IgD-negative memory B cell (primary cell): Measurements from ENCODE around the gene DOP1A. TPM values are rescaled to one million over a fixed set of nuclear protein-coding genes. Genes with fewer than 3 reads are reported as not detected.

Experiments
- H3K27ac Mint-ChIP-seq, 3 donors: one replicate each; pipeline ENCODE4 v1.8.0; 2020 to 2022; ENCODE audit warnings: mild to moderate bottlenecking in 3 of 3, mixed read lengths in 3 of 3, moderate library complexity in 1 of 3
- H3K27me3 Mint-ChIP-seq: one replicate; pipeline ENCODE4 v1.8.0; 2021; ENCODE audit warnings: mixed read lengths
- H3K36me3 Mint-ChIP-seq: one replicate; pipeline ENCODE4 v1.8.0; 2020; ENCODE audit warnings: mild to moderate bottlenecking, mixed read lengths
- H3K4me1 Mint-ChIP-seq, 3 donors: one replicate each; pipeline ENCODE4 v1.8.0; 2020 to 2022; ENCODE audit warnings: mixed read lengths in 3 of 3, mild to moderate bottlenecking in 1 of 3
- H3K4me3 Mint-ChIP-seq, 4 donors: one replicate each; pipeline ENCODE4 v1.8.0; 2020 to 2022; ENCODE audit warnings: mild to moderate bottlenecking in 4 of 4, mixed read lengths in 4 of 4, moderate library complexity in 3 of 4
- H3K9me3 Mint-ChIP-seq, 3 donors: one replicate each; pipeline ENCODE4 v1.8.0; 2020 to 2021; ENCODE audit warnings: mixed read lengths in 3 of 3, mild to moderate bottlenecking in 1 of 3
- polyA plus RNA-seq: library from polyadenylated mRNA; unstranded; fragments of 300-500 nt; fragmentation: Illumina TruSeq; gene quantifications from one replicate; pipeline ENCODE4 v1.2.3, GENCODE V29; 2021

Gene DOP1A
- polyA plus RNA-seq, 1 donor from 2014 or later, result 4.9 TPM

DNA sequence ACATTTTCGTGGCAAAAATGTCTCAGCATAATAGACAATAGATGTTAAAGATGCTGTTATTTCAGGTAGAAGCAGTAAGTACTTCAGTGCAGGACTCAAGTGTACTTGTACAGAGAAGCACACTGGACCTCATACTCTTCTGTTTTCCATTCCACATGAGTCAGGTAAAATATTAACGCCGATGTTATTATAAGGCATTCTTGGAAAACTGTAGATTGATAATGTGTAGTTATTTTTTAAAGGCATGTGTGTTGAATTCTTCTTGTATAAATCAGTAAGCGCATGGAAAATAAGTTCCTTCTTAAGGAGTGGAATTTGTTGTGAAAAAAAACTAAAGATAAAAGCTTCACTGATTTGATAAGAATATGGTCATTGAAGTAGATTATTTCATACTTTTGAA, 45.8 kb downstream of the DOP1A start:
- H3K27me3 Mint-ChIP-seq, result no peaks in the 10 kb centered on the region
- H3K36me3 Mint-ChIP-seq, result peaks cover 21% of the 10 kb centered on the region
- no peak overlapping the region for H3K4me3 Mint-ChIP-seq
- no peaks in the 10 kb centered on the region for H3K9me3 Mint-ChIP-seq
- H3K27ac Mint-ChIP-seq, result no peak overlapping the region
- peaks cover 8 to 10% (median 8%) of the 10 kb centered on the region in 3 donors for H3K4me1 Mint-ChIP-seq

DNA sequence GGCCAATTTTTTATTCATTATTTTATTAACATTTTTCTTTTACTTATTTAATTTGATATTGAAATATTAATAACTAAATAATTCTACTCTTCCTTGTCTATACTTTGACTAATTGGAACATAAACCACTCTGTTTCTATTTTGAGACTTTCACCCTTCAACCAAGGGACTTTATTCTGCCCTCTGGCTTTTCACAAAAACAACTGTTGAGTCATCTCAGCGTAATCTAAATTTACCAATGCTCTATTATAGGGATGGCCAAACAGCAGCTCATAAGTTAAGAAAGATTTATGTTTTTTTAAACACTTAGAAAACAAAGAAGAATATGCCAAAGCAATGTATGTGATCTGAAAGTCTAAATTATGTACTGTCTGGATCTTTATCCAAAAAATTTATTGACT, 46.7 kb downstream of the DOP1A start:
- Mint-ChIP-seq H3K36me3 (peaks cover 15% of the 10 kb centered on the region), H3K27me3 (no peaks in the 10 kb centered on the region), H3K4me3 (no peak overlapping the region), H3K9me3 (no peaks in the 10 kb centered on the region), H3K27ac (peak overlapping the region in 1 of 3 donors; percentile 47), H3K4me1 (peaks cover 7 to 10% (median 8%) of the 10 kb centered on the region in 3 donors)

DNA sequence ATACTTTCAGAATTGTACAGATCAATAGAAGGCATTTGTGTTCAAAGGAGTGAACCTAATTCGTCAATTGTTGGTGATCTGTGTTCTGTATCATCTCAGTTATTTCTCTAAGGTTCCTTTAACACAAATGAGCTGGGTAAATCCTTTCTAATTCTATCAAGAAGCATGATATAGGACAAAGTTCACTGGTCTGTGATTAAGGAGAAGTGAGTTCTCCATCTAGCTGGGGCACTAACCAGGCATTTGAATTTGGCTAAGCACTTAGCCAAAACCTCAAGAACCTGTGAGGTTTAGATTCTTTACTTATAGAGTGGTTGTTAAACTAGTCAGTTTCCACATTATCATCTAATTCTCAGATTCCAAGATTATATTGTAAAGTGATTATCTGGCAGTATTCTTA, 50.3 kb downstream of the DOP1A start:
- no peak overlapping the region for H3K27ac Mint-ChIP-seq
- H3K4me1 Mint-ChIP-seq, result no peaks in the 10 kb centered on the region
- H3K36me3 Mint-ChIP-seq, result peaks cover 6% of the 10 kb centered on the region
- H3K27me3 Mint-ChIP-seq, result no peaks in the 10 kb centered on the region
- H3K4me3 Mint-ChIP-seq, result no peak overlapping the region
- no peaks in the 10 kb centered on the region for H3K9me3 Mint-ChIP-seq

DNA sequence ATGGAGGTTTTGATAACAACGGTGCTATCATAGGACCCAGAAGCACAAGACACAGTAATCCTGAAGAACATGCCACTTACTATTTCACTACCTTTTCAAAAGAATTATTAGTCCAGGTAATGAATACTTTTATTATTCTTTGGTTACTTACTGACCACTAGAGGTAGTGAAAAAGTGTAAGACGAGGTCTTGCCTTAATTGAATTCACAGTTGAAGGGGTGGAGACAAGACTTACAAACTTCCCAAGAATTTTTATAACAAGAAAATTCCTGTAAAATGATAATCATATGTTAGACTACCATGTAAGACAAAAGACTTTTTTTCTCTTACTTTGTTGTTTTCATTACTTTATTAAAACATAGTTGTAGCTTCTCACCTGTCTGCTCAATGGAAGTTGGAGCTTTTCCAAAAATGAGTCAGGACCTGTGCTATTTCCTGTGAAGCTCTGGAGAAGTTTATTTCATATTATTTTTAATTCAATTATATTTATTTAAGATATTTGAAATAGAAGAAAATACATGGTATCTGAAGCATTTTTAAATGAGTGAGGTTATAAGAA, 52.4 kb downstream of the DOP1A start:
- H3K36me3 Mint-ChIP-seq, result peaks cover 2% of the 10 kb centered on the region
- no peaks in the 10 kb centered on the region for H3K27me3 Mint-ChIP-seq
- no peak overlapping the region for H3K27ac Mint-ChIP-seq
- H3K4me3 Mint-ChIP-seq, result no peak overlapping the region
- no peaks in the 10 kb centered on the region for H3K9me3 Mint-ChIP-seq
- no peaks in the 10 kb centered on the region for H3K4me1 Mint-ChIP-seq

DNA sequence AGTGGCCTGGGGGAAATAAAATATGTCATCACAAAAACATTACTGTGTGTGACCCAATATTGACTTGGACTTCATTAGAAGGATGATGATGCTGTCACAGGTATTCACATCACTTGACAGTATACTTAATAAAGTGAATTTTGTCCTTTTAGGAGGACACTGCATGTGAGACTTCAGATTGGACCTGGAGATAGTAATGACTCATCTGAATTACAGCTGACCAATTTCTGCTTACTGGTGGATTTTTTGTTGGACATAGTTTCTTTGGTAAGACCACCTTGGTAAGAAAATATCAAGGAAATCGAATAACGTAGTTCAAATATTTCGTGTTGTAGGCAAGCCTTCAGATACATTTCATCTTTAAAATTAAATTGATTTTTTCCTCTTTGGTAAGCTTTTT, 57.1 kb downstream of the DOP1A start:
- peak overlapping the region in 2 of 3 donors; percentile 53 to 75 for H3K27ac Mint-ChIP-seq
- H3K4me3 Mint-ChIP-seq, result no peak overlapping the region
- no peaks in the 10 kb centered on the region for H3K4me1 Mint-ChIP-seq
- no peaks in the 10 kb centered on the region for H3K27me3 Mint-ChIP-seq
- no peaks in the 10 kb centered on the region for H3K9me3 Mint-ChIP-seq
- peaks cover 6% of the 10 kb centered on the region for H3K36me3 Mint-ChIP-seq

DNA sequence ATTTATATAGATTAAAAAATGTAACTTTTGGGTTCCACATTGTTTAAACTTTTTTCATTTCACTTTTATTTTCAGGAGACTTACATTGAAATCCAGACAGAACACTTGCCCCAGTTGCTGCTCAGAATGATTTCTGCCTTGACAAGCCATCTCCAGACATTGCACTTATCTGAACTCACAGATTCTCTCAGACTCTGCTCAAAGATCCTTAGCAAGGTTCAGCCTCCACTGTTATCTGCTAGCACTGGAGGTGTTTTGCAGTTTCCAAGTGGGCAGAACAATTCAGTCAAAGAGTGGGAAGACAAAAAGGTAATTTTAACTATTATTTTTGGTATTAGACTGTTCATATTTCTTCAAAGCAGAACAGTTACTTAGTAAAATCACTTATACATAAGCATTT, 58.0 kb downstream of the DOP1A start:
- Mint-ChIP-seq H3K4me3 (no peak overlapping the region), H3K9me3 (no peaks in the 10 kb centered on the region), H3K36me3 (peaks cover 6% of the 10 kb centered on the region), H3K27ac (no peak overlapping the region), H3K4me1 (no peaks in the 10 kb centered on the region), H3K27me3 (no peaks in the 10 kb centered on the region)

- Mint-ChIP-seq H3K36me3 (peaks cover 6% of the 10 kb centered on the region), H3K27me3 (no peaks in the 10 kb centered on the region), H3K27ac (no peak overlapping the region), H3K4me3 (no peak overlapping the region), H3K4me1 (no peaks in the 10 kb centered on the region), H3K9me3 (no peaks in the 10 kb centered on the region)
Measured at GRCh38 chr6:83126223-83126622, 58.8 kb downstream of the DOP1A start.

DNA sequence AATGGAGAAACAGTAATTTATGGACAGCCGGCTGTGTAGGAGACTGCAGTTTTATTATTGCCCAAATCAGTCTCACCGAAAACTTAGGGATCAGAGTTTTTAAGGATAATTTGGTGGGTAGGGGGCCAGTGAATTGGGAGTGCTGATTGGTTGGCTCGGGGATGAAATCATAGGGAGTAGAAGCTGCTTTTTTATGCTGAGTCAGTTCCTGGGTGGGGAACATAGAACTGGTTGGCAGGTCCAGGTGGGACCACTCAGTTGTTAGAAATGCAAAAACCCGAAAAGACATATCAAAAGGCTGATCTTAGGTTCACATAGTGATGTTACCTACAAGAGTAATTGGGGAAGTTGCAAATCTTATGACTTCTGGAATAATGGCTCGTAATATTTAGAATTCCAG, 59.3 kb downstream of the DOP1A start:
- no peaks in the 10 kb centered on the region for H3K9me3 Mint-ChIP-seq
- H3K36me3 Mint-ChIP-seq, result peaks cover 6% of the 10 kb centered on the region
- no peak overlapping the region for H3K4me3 Mint-ChIP-seq
- H3K27me3 Mint-ChIP-seq, result no peaks in the 10 kb centered on the region
- H3K4me1 Mint-ChIP-seq, result no peaks in the 10 kb centered on the region
- H3K27ac Mint-ChIP-seq, result no peak overlapping the region

DNA sequence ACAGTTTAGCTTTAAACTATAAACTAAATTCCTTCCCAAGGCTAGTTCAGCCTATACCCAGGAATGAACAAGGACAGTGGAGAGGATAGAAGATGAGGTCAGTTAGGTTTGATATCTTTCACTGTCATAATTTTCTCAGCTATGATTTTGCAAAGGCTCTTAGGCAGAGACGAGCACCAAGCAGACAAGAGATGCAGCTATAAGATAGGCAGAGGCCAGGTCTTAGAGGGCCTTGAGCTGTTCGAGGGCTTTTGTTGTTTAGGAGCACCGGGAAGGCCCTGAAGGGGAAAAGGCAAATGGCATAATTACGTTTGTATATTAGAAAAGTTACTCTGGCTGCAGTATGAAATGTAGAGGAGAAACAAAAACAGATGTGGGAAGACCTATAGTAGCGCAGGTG, 59.8 kb downstream of the DOP1A start:
- H3K27me3 Mint-ChIP-seq, result no peaks in the 10 kb centered on the region
- no peak overlapping the region for H3K27ac Mint-ChIP-seq
- no peaks in the 10 kb centered on the region for H3K9me3 Mint-ChIP-seq
- H3K4me1 Mint-ChIP-seq, result no peaks in the 10 kb centered on the region
- H3K36me3 Mint-ChIP-seq, result peaks cover 6% of the 10 kb centered on the region
- no peak overlapping the region for H3K4me3 Mint-ChIP-seq

GRCh38 chr6:83127976-83128375, 60.5 kb downstream of the DOP1A start:
- Mint-ChIP-seq H3K36me3 (peaks cover 6% of the 10 kb centered on the region), H3K27ac (no peak overlapping the region), H3K4me3 (no peak overlapping the region), H3K4me1 (no peaks in the 10 kb centered on the region), H3K27me3 (no peaks in the 10 kb centered on the region), H3K9me3 (no peaks in the 10 kb centered on the region)

GRCh38 chr6:83132121-83132520, 64.7 kb downstream of the DOP1A start:
- Mint-ChIP-seq H3K36me3 (peaks cover 6% of the 10 kb centered on the region), H3K27me3 (no peaks in the 10 kb centered on the region), H3K4me1 (no peaks in the 10 kb centered on the region), H3K9me3 (no peaks in the 10 kb centered on the region), H3K4me3 (no peak overlapping the region), H3K27ac (no peak overlapping the region)

DNA sequence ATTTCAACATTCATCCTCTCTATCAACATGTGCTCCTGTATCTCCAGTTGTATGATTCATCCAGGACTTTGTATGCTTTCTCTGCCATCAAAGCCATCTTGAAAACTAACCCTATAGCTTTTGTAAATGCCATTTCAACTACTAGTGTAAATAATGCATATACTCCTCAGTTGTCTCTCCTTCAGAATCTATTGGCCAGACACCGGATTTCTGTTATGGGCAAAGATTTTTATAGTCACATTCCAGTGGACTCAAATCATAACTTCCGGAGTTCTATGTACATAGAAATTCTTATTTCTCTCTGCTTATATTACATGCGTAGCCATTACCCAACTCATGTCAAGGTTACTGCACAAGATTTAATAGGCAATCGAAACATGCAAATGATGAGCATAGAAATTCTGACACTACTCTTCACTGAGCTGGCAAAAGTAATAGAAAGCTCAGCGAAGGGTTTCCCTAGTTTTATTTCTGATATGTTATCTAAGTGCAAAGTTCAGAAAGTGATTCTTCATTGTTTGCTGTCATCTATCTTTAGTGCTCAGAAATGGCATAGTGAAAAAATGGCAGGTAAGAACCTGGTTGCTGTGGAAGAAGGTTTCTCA, 70.7 kb downstream of the DOP1A start:
- Mint-ChIP-seq H3K36me3 (peaks cover 3% of the 10 kb centered on the region), H3K27ac (no peak overlapping the region), H3K4me1 (no peaks in the 10 kb centered on the region), H3K27me3 (no peaks in the 10 kb centered on the region), H3K9me3 (no peaks in the 10 kb centered on the region), H3K4me3 (no peak overlapping the region)

- H3K27ac Mint-ChIP-seq, result no peak overlapping the region
Measured at GRCh38 chr6:83138758-83139157, 71.3 kb downstream of the DOP1A start.

GRCh38 chr6:83151114-83151513, 83.6 kb downstream of the DOP1A start:
- no peak overlapping the region for H3K27ac Mint-ChIP-seq
- no peaks in the 10 kb centered on the region for H3K36me3 Mint-ChIP-seq
- no peaks in the 10 kb centered on the region for H3K27me3 Mint-ChIP-seq
- no peaks in the 10 kb centered on the region for H3K4me1 Mint-ChIP-seq
- no peaks in the 10 kb centered on the region for H3K9me3 Mint-ChIP-seq
- H3K4me3 Mint-ChIP-seq, result no peak overlapping the region

More at GRCh38 chr6:83138758-83139157, 71.3 kb downstream of the DOP1A start:
- no peaks in the 10 kb centered on the region for H3K9me3 Mint-ChIP-seq
- no peaks in the 10 kb centered on the region for H3K27me3 Mint-ChIP-seq
- H3K36me3 Mint-ChIP-seq, result peaks cover 7% of the 10 kb centered on the region
- no peaks in the 10 kb centered on the region for H3K4me1 Mint-ChIP-seq
- H3K4me3 Mint-ChIP-seq, result no peak overlapping the region

- H3K9me3 Mint-ChIP-seq, result no peaks in the 10 kb centered on the region
- no peak overlapping the region for H3K27ac Mint-ChIP-seq
- no peak overlapping the region for H3K4me3 Mint-ChIP-seq
- H3K36me3 Mint-ChIP-seq, result no peaks in the 10 kb centered on the region
- H3K27me3 Mint-ChIP-seq, result no peaks in the 10 kb centered on the region
- H3K4me1 Mint-ChIP-seq, result no peaks in the 10 kb centered on the region
Measured at GRCh38 chr6:83152913-83153312, 85.4 kb downstream of the DOP1A start.

GRCh38 chr6:83153883-83154521, 86.5 kb downstream of the DOP1A start:
- no peaks in the 10 kb centered on the region for H3K36me3 Mint-ChIP-seq
- H3K27ac Mint-ChIP-seq, result no peak overlapping the region
- H3K27me3 Mint-ChIP-seq, result no peaks in the 10 kb centered on the region
- H3K9me3 Mint-ChIP-seq, result no peaks in the 10 kb centered on the region
- H3K4me3 Mint-ChIP-seq, result no peak overlapping the region
- no peaks in the 10 kb centered on the region for H3K4me1 Mint-ChIP-seq
